Embryonic facial prominence (tissue), 1 donor: ENCODE measurements around the gene KATNBL1.

Source experiments
- DNase-seq: peaks from one replicate; pipeline ENCODE4 v3.0.0-alpha.2; 2016; ENCODE audit errors: extremely low spot score

Gene KATNBL1

DNA sequence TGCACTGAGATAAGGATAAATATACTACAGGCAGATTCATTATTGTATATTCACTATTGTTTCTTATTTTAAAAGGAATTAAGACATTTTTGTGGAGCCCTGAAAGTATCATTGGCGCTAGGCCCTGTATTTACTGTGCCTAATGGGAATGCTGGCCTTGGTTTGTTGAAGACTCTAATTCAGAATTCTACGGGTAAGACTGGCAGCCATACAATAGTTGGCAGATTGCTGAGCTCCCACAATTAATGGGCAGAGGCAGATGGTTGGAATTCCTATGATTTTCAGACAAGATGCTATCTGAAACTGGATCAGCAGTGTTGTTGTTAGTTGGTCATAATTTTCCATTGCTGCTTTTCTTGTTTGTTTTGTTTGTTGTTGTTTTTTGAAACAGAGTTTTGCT is 93.3 kb downstream of the KATNBL1 start:
- DNase-seq = no peak

DNA sequence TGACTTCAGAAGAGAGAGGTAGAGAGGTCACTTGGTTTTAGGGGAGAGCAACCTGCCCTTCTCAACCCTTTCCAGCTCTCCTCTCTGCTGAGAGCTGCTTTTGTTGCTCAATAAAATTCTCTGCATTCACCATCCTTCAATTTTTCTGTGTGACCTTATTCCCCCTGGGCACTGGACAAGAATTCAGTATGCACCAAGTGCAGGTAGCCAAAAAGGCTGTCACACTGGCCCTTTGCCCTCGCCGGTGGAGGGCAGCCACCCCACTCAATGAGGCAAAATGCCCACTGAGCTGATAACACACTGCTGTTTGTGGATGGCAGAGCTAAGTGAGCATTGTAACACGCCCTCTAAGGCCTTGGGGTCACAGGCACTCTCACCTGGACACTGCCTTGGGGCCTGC is 95.2 kb downstream of the KATNBL1 start:
- DNase-seq = no peak

DNA sequence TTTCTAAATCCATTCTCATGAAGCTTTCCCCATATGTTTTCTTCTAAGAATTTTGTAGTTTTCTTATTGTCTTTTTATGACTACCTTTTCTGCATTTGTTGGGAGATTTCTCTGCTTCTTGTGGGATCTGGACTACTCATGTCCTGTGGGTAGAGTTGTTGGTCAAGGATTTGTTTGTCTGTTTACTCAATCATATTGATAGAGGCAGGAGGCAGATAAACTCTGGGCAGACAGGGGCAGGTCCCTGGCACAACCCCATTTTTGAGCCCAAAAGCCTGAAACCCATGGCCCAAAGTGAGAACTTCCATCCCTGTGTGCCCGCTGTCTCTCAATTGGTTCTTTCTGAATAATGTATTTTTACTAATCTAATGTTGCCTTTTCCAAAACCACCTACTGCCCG is 95.7 kb downstream of the KATNBL1 start:
- no peak for DNase-seq

DNA sequence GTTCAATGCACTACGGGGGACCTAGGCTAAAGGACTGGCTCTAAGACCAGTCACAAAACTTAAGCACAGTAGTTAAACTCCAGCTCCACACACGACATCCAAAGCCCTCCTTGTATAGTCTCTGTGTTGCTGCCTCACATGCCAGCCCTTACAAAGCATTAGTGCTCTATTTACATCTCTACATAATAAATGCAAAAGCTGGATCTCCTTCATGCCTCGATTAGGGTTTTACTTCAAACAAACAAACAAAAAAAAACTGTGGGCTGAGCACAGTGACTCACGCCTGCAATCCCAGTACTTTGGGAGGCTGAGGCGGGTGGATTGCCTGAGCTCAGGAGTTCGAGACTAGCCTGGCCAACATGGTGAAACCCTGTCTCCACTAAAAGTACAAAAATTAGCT is 98.4 kb downstream of the KATNBL1 start:
- no peak for DNase-seq

DNA sequence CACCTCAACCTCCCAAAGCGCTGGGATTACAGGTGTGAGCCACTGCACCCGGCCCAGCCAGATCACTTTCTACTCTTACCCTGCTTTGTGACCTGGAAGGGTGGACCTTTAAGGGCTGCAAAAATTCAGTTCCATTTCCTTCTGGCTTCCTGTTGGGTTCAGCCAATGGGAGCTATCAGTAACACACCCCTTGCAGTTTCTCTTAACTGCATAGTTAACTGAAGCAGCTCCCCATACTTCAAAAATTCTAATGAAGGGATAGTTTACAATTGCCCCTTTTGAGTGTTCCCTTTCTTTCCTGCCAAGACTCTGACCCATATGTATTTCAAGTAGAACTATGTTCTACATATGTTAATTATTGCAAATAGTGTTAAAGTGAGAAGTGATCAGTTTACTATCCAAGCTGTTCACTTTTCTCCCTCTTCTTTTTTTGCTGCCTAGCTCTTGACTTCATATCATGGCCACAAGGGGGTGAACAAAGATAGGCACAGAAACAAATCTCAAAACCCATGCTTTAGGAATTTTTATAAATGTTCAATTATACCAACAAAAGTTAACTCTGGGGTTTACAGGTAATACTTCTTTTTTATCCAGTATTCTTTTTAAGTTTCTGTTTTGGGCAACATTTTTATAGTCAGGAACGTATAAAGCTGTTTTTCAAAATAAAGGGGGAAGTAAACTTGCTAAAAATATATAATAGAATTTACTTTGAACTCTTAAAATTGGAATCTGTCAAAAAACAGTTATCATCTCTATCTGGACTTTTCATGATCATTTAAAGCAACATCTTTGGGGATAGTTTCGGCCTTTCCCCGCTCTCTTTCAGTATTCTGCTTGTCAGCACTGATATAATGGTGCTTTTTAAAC is 99.9 kb downstream of the KATNBL1 start:
- no peak for DNase-seq

DNA sequence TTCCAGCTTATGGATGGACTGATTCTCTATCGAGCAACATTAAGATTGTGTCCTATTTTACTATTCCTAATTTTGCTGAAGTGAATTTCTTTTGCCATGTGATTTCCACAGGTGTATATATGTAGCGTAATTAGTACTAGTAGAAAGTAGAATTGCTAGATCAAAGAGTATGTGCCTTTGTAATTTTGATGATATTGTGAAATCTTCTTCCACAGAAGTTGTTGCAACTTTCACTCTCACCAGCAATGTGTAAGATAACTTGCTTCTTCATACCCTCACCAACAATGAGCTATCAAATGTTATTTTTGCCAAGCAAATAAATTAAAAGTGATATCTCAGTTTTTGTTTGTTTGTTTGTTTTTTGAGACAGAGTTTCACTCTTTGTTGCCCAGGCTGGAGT is 102.6 kb downstream of the KATNBL1 start:
- DNase-seq = no peak

DNA sequence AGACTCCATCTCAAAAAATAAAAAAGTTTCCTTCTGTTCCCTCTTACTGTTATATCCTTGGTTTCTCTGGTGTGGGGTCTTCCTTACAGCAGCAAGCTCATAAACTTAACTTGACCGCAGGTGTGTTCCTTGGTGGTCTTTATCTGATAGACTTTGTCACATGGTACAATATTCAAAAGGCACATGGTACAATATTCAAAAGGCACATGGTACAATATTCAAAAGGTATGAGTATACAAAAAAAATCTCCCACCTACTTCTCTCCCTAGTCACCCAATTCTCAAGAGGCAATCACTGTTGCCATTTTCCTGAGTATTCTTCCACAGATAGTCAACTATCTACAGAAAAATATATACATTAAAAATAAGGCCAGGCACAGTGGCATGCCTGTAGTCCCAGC is 103.5 kb downstream of the KATNBL1 start:
- DNase-seq = no peak

DNA sequence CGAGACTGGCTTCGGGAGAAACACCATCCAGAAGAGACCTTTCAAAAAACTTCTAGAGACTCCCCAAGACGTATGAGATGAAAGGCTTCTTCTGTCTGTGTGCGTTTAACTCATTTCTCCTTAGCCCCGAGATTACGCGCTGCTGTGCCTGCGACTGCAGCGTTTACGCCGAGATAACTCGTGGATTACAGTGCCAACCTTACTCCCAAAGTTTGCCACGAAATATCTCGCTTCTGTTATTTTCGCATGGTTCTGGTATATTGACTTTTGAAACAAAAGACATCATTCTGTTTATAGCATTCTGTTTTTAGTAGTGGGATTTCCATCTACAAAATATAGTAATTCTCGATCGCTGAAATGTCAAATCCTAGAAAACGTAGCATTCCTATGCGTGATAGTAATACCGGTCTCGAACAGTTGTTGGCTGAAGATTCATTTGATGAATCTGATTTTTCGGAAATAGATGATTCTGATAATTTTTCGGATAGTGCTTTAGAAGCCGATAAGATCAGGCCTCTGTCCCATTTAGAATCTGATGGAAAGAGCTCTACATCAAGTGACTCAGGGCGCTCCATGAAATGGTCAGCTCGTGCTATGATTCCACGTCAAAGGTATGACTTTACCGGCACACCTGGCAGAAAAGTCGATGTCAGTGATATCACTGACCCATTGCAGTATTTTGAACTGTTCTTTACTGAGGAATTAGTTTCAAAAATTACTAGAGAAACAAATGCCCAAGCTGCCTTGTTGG is 107.5 kb downstream of the KATNBL1 start:
- no peak for DNase-seq

DNA sequence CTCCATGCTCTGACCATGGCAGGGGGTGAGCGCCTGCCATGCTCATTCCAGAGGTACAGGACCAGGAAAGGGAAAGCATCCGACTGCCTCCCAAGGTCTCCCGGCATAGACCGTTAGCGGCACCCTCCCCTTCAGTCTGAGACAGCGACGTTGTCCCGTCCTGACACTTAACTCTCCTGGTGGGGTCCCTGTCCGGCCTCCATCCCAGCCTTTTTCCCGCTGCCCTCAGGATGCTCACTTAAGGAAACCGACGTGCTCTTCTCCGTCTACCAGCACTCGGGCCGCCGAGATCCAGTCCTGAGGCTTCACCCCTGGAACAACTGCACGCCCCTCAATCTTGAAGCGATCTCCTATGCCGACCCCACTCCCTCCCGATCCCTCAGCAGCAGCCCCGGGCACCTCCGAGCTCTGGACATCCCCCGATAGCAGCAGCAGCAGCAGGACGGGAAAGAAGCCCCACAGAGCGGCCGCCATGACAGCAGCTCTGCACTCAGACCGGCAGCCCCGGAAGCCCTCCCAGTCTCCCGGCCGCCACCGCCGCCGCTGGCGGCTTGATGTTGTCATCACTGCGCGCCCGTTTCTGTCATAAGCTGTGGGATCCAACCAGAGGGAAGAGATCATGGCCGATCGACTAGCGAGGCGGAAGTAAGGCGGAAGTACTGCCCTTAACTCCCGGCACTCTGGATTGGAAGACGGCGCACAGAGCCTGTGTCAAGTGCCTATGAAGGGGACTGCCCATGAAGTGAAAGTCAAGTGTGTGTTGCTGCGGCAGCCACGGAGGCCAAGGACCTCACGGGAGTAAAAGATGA is 108.3 kb downstream of the KATNBL1 start, which contains the start of the genes EMC7 and PGBD4:
Gene EMC7 (minus strand): TSS at position 497 of the 809 bp plus-strand sequence. CDS start 23 bp downstream, at position 474.
Gene PGBD4 (plus strand): TSS at position 718 of the 809 bp plus-strand sequence. CDS start 449 bp downstream, outside the sequence.
- peak; percentile 99 for DNase-seq

DNA sequence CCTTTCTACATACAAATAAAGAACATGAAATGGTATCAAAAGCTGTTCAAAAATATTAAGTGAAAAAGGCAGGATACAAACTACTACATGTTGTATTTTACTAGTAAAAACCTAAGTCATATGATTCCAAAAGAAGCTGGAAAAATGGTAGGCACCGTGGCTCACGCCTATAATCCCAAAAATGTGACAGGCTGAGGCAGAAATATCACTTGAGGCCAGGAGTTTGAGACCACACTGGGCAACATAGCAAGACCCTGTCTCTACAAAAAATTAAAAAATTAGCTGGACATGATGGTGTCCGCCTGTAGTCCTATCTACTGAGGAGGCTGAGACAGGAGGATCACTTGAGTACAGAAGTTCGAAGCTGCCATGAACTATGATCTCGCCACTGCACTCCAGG is 110.0 kb downstream of the KATNBL1 start:
- DNase-seq = no peak
